ACC112 (cell line): ENCODE data around the gene ANKRD34A.
"Not testable (repeated sequence)": the region's sequence is repeated elsewhere in the genome, so short reads cannot be mapped to it uniquely, and the experiment has no call there.

Experiments
- H2AFZ ChIP-seq: fragments of 200-600 bp; sonication (generic); one replicate; pipeline ENCODE4 v1.6.0; 2017; ENCODE audit warnings: antibody characterized with exemption, low read length; ENCODE audit not compliant: unreplicated experiment
- H3K27ac ChIP-seq: fragments of 200-600 bp; sonication (generic); 2 replicates; pipeline ENCODE4 v1.5.1; 2014; ENCODE audit warnings: low read depth, mild to moderate bottlenecking, antibody characterized with exemption, low read length, moderate library complexity
- H3K27me3 ChIP-seq: fragments of 200-600 bp; sonication (generic); 2 replicates; pipeline ENCODE4 v1.6.1; 2014; ENCODE audit warnings: mild to moderate bottlenecking, antibody characterized with exemption, low read length, moderate library complexity, mixed read lengths; ENCODE audit not compliant: insufficient read depth
- H3K36me3 ChIP-seq: fragments of 200-600 bp; sonication (generic); 2 replicates; pipeline ENCODE4 v1.6.1; 2016; ENCODE audit warnings: mild to moderate bottlenecking, antibody characterized with exemption, low read length, moderate library complexity, mixed read lengths; ENCODE audit not compliant: insufficient read depth
- H3K4me1 ChIP-seq: fragments of 200-600 bp; sonication (generic); one replicate; pipeline ENCODE4 v1.6.1; 2016; ENCODE audit warnings: low read length, mixed read lengths; ENCODE audit not compliant: insufficient read depth, unreplicated experiment, control insufficient read depth
- H3K4me3 ChIP-seq: fragments of 200-600 bp; sonication (generic); 2 replicates; pipeline ENCODE4 v1.5.1; 2014; ENCODE audit warnings: mild to moderate bottlenecking, low read depth, low read length
- H3K79me2 ChIP-seq: fragments of 200-600 bp; sonication (generic); one replicate; pipeline ENCODE4 v1.6.0; 2016; ENCODE audit warnings: low read length; ENCODE audit not compliant: control insufficient read depth, unreplicated experiment, insufficient read depth

The ANKRD34A gene

DNA sequence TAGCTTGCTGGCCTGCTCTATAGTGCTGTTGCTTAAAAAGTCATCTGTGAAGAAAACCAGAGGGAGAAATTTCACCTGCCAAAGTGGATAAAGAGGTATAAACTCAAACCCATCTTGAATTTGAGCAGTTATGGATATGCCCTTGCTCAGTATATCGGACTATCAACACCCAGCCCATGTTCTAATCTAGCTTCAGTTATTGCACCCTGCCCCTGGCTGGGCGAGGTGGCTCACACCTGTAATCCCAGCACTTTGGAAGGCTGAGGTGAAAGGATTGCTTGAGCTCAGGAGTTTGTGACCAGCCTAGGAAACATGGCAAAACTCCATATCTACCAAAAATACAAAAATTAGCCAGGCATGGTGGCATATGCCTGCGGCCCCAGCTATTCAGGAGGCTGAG lies 19.8 kb downstream of the ANKRD34A start:
- Histone ChIP-seq H3K4me1 (no peaks in the 10 kb centered on the region), H2AFZ (no peak overlapping the region), H3K27me3 (no peaks in the 10 kb centered on the region), H3K36me3 (peaks cover 17% of the 10 kb centered on the region), H3K4me3 (no peak overlapping the region), H3K27ac (no peak overlapping the region), H3K79me2 (peaks cover 12% of the 10 kb centered on the region)

DNA sequence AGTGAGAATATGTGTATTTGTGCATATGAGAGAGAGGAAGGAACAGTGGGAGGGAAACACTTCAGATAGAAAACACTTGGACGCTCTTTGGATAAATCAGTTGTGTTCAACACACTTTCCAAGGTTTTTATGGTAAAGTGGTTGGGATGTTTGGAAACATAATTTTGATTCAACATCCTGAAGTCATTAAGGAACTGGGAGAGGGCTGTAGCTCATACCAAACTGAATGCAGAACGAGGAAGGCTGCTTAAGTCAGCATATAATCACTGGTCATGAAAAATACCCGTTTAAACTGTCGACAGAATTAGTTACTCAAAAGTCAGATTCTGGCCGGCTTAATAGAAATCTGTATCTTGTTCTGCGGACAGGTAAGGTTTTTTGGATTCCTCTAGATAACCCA lies 21.5 kb downstream of the ANKRD34A start:
- H3K4me3 ChIP-seq: no peak overlapping the region
- no peak overlapping the region for H2AFZ ChIP-seq
- H3K79me2 ChIP-seq: peaks cover 7% of the 10 kb centered on the region

DNA sequence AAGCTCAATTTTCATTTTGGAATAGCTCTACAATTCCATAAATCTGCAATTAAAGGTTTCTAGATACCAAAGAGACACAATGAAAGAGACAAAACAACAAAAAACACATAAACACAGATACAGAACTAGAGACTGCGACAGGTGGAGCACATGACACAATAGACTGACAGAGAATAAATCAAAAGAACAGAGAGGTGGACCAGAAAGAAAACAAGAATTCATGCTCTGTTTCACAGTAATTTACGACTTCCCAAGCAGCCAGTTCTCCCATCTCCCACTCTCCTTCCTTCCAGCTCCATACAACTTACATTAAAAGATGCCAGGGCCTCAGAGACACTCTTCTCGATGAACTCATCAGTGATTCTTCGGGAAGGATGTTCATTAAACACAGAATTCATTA lies 22.0 kb downstream of the ANKRD34A start:
- no peaks in the 10 kb centered on the region for H3K27me3 ChIP-seq
- H2AFZ ChIP-seq: no peak overlapping the region
- H3K36me3 ChIP-seq: peaks cover 15% of the 10 kb centered on the region
- H3K27ac ChIP-seq: no peak overlapping the region
- H3K4me1 ChIP-seq: no peaks in the 10 kb centered on the region
- peaks cover 5% of the 10 kb centered on the region for H3K79me2 ChIP-seq
- H3K4me3 ChIP-seq: no peak overlapping the region

More for the DNA sequence above, 21.5 kb downstream of the ANKRD34A start:
- Histone ChIP-seq H3K36me3 (peaks cover 17% of the 10 kb centered on the region), H3K27me3 (no peaks in the 10 kb centered on the region), H3K4me1 (no peaks in the 10 kb centered on the region), H3K27ac (no peak overlapping the region)

DNA sequence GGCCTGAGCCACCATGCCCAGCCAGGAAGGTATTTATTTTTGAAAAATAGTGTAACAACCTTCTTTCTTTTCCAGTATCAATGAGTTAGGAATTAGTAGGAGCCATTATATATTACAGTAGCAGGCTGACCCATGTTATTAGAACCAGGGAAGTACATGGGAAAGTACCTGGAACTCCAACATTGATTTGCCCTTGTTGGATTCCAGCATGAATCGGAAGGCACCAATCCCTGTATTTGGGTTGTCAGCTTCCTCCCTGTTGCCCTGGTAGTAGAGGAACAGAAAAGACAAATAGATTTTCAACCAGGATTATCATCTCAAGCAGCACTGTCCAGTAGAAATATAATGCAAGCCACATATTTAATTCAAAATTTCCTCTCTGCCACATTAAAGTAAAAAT lies 26.9 kb downstream of the ANKRD34A start:
- Histone ChIP-seq H3K79me2 (no peaks in the 10 kb centered on the region), H3K4me1 (no peaks in the 10 kb centered on the region), H3K27ac (no peak overlapping the region), H3K27me3 (no peaks in the 10 kb centered on the region), H3K4me3 (no peak overlapping the region), H2AFZ (no peak overlapping the region), H3K36me3 (peaks cover 13% of the 10 kb centered on the region)

DNA sequence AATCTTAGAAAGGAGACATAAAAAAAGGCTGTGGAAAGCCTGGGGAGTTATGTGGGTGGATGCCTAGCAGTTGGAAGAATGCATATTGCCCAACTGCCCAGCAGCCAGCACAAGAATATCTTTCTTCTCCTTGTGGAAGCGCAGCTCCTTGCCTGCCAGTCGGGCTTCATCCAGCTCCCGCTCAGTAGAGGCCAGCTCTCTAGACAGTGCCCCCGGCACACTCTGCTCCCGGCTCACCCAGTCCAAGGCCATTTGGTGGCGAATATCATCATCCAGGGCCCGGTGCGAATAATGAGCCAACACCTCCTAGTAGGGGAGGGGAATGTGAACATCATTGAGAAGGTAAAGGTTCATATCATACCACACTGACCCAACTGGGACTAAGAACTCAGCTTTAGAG lies 28.1 kb downstream of the ANKRD34A start:
- H3K27me3 ChIP-seq: no peaks in the 10 kb centered on the region
- no peak overlapping the region for H3K27ac ChIP-seq
- no peak overlapping the region for H2AFZ ChIP-seq
- no peaks in the 10 kb centered on the region for H3K4me1 ChIP-seq
- H3K36me3 ChIP-seq: peaks cover 8% of the 10 kb centered on the region
- no peaks in the 10 kb centered on the region for H3K79me2 ChIP-seq
- no peak overlapping the region for H3K4me3 ChIP-seq

DNA sequence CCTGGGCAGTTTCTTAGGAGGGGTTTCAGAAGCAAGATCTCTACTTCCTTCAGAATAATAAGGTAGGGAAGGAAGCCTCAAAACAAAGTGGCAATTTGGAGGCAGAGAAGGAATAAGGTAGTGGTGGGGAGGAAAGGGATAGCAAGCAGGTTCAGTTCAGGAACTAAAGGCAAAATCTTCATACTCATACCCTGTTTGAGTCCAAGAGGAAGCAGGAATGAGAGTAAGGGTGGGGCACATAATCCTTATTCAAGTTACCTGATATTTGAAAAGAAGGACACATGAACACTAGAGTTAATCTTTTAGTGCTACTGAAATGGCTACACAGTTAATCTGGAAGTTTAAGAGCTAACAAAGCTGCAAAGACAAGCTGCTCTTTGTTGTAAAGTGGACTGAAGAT lies 28.7 kb downstream of the ANKRD34A start:
- H3K27ac ChIP-seq: no peak overlapping the region
- H3K4me3 ChIP-seq: no peak overlapping the region
- H3K27me3 ChIP-seq: no peaks in the 10 kb centered on the region
- H3K4me1 ChIP-seq: no peaks in the 10 kb centered on the region
- no peaks in the 10 kb centered on the region for H3K79me2 ChIP-seq
- peaks cover 8% of the 10 kb centered on the region for H3K36me3 ChIP-seq
- H2AFZ ChIP-seq: no peak overlapping the region

DNA sequence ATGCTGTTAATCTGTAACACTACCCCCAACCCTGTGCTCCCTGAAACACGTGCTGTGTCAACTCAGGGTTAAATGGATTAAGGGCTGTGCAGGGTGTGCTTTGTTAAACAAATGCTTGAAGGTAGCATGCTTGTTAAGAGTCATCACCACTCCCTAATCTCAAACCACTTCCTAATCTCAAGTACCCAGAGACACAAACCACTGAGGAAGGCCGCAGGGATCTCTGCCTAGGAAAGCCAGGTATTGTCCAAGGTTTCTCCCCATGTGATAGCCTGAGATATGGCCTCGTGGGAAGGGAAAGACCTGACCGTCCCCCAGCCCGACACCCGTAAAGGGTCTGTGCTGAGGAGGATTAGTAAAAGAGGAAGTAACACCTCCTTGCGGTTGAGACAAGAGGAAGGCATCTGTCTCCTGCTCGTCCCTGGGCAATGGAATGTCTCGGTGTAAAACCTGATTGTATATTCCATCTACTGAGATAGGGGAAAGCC lies 31.8 kb downstream of the ANKRD34A start:
- H2AFZ ChIP-seq, H3K27me3 ChIP-seq, H3K4me1 ChIP-seq, H3K27ac ChIP-seq, H3K36me3 ChIP-seq, H3K79me2 ChIP-seq, H3K4me3 ChIP-seq: not testable (repeated sequence)

DNA sequence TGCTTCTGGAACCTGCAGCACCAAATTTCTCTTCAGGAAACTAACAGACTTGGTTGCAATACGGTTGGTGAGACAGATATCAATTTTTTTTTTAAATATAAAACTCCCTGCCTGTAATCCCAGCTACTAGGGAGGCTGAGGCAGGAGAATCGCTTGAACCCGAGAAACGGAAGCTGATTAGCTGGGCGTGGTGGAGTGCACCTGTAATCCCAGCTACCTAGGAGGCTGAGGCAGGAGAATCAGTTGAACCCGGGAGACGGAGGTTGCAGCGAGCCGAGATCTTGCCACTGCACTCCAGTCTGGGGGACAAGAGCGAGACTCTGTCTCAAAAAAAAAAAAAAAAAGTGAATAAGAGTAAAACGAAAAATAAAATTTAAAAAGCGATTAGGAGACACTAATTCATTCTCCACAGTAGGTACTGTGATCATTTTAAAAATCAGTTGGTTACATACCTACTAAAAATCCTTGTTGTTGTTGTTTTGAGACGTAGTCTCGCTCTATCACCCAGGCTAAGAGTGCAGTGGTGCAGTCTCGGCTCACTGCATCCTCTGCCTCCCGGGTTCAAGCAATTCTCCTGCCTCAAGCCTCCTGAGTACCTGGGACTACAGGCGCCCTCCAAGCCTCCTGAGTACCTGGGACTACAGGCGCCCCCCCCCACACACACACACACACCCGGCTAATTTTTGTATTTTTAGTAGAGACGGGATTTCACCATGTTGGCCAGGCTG lies 36.3 kb downstream of the ANKRD34A start:
- peak overlapping the region; percentile 88 for H3K27ac ChIP-seq
- peaks cover 7% of the 10 kb centered on the region for H3K4me1 ChIP-seq
- peaks cover 13% of the 10 kb centered on the region for H3K36me3 ChIP-seq
- H3K79me2 ChIP-seq: peaks cover 15% of the 10 kb centered on the region
- peak overlapping the region; percentile 73 for H2AFZ ChIP-seq
- H3K27me3 ChIP-seq: no peaks in the 10 kb centered on the region
- H3K4me3 ChIP-seq: peak overlapping the region; percentile 88

DNA sequence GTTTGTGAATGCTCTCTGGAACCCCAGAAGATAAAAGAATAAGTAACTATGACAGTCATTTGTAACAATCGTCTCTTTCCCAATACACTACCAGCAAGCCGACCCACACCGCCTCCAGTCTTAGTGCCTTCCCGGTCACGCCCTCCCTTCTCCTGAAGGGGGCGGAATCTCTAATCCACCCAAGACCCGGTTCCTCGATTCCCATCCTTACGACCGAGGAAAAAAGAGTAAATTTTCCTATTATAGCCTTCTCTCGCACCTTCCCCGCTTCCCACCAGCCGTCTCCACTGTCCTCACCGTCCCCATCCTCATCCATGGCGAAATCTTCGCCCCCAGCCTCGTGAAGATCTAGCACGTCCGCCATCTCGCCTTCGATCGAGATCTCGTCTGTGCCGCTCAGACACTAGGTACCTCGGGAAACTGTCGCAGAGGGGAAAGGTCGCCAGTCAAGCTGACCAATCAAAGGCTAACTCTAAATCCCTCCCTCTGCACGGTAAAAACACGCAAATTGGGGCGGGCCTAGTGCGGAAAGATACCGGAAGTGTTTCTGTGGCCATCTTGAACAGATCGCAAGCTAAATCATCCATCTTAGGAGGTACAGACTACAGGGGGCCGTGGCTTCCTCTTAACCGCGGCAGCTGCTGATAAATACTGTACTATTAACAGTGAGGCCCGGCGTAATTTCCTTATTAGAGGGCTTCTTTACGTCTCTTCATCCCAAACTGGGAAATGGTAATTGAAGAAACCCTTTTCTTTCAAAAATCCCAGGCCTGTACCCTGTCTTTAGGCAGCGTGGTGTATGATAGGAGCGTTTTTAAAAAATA lies 37.1 kb downstream of the ANKRD34A start, which contains the start of gene RBM8A:
RBM8A (minus strand) TSS at position 422 of the 824 bp plus-strand sequence; CDS start at position 364, 58 bp downstream.
- no peaks in the 10 kb centered on the region for H3K27me3 ChIP-seq
- peaks cover 13% of the 10 kb centered on the region for H3K36me3 ChIP-seq
- peaks cover 7% of the 10 kb centered on the region for H3K4me1 ChIP-seq
- peak within 1 kb of the TSS; percentile 73 for H2AFZ ChIP-seq
- peak within 1 kb of the TSS; percentile 88 for H3K4me3 ChIP-seq
- H3K79me2 ChIP-seq: peaks cover 15% of the 10 kb centered on the region
- H3K27ac ChIP-seq: peak within 1 kb of the TSS; percentile 88

DNA sequence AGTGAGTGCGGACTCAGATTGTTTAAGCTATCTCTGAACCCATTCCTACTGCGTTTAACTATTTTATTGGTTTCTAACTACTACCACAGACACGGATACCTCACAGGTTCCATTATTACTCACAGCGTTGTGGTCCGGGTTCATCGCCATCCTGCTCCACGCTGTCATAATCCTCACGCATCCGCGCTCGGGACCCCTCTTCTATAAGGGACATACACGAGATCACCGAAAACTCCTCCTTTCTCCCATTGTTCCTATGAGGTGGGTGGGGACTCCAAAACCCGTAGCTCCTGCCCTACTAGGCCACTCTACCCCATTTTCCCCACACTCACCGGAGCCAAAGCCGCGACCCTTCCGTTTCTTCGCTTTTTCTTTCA lies 37.7 kb downstream of the ANKRD34A start:
- Histone ChIP-seq H2AFZ (peak overlapping the region; percentile 53), H3K27ac (peak overlapping the region; percentile 88), H3K79me2 (peaks cover 15% of the 10 kb centered on the region), H3K36me3 (peaks cover 13% of the 10 kb centered on the region), H3K4me3 (peak overlapping the region; percentile 88), H3K27me3 (no peaks in the 10 kb centered on the region), H3K4me1 (peaks cover 7% of the 10 kb centered on the region)
